Activated CD4-positive, alpha-beta T cell treated with anti-CD3 and anti-CD28 coated beads, Interleukin-2, amount 50 U/mL, for 4 hours (primary cell): ENCODE measurements around the gene MEGF11.

ENCODE experiments used
- DNase-seq, 2 experiments: peaks; one replicate each; pipeline ENCODE4 v3.0.0-alpha.2; 2020

The MEGF11 gene

DNA sequence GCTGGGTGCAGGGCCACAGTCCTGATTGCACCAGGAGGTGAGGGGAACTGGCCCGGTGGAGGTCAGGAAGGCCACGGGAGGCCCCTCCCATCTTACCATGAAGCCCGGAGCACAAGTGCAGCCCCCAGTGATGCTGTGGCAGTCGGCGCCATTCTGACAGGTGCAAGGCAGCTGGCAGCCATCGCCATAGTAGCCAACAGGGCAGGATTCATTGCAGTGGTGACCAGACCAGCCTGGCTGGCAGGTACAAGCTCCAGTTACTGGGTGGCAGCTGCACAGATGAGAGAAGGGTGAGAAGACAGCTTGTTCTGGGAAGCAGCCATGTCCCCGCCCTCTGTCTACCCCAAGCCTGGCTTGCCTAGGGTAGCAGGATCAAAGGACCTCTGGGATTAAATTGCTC, 296.1 kb downstream of the MEGF11 start:
- DNase-seq = no peak

DNA sequence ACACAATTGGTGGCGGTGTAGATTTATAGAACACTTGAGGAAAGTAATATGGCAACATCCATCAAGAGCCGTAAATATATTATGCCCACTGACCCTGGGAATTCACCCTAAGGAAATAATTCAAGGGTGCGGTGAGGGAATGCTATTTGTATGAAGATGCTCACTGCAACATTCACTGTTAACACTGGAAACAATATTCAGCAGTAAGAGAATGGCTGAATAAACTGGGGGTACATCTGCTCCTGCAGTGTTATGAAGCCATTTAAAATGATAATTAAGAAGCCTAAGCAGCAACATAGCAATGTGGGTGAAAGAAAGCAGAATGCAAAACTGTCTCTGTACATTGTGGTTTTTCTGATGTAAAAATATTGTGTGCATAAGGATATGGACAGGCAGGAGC, 296.7 kb downstream of the MEGF11 start:
- DNase-seq = no peak

GRCh38 chr15:65956307-65956706, 297.2 kb downstream of the MEGF11 start:
- no peak for DNase-seq

DNA sequence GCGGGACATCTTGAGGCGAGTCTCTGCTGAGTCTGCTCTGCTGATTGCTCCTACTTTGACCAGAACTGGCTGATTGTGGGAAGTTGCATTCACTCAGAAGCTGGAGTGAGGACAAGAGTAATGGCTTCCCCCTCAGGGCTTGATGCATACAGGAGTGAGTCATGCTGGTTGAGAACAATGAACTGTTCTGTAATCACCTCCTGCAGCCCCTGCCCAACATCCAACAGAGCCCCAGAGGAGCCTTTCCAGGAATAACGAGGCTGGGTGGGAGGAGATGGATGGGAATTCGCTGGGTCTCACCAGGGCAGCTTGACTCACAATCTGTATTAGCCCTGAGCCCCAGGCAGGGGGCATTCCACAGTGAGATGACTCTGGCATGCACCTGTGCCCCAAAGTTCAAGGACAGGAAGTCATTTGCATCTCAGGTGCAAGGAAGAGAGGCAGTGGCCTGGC, 299.2 kb downstream of the MEGF11 start:
- no peak for DNase-seq

DNA sequence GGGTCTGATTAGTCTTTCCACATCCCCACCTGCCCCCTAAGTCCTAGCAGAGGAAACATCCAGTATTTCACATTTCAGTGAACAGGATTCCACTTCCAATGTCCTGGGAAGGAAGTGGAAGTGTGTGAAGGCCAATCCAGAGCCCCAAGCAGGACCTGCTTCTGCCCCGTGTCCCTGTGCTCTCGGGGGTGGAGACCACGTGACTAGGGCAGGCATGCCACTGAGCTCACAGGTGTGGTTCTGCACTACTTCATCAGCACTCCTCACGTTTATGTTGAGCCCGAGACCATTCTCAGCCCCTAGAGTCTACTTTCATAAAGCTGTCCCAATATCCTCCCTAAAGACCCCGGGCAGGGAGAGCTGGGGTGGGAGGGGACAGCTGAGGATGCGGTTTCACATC, 299.9 kb downstream of the MEGF11 start:
- DNase-seq = no peak

DNA sequence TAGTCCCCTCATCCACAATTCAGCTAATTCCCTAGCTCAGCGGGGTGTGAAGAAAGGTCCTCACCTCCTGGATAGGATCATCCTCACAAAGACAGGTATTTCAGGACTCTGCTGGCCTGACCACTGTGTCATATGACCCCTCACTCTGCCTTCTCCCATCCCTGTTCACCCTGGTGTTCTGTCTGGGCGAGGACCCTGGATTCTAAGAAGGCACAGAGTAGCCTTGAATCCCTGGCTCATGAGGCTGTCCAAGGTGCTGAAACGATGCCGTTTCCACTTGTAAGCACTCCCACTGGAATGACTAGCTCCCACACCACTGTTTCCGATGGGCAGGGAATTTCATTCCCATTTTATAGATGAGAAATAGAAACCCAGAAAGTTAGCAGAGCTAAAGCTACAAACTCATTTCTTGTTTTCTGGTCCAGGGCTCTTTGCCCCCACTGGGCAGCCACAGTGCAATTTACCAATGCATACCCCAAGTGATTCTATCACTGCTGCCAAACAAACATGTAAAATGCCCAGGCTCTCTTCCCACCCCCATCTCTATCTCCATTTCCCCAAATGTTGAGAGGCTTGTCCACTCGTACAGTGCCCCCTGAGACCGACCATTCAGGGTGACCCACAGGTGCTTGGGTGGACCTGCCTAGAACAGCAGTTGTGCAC, 301.0 kb downstream of the MEGF11 start:
- no peak for DNase-seq

- no peak for DNase-seq
These were observed 302.5 kb downstream of the MEGF11 start for GRCh38 chr15:65951007-65951406.

GRCh38 chr15:65949491-65949890, 304.1 kb downstream of the MEGF11 start:
- DNase-seq = no peak

- DNase-seq = no peak
These were observed 304.5 kb downstream of the MEGF11 start for GRCh38 chr15:65949011-65949410.

DNA sequence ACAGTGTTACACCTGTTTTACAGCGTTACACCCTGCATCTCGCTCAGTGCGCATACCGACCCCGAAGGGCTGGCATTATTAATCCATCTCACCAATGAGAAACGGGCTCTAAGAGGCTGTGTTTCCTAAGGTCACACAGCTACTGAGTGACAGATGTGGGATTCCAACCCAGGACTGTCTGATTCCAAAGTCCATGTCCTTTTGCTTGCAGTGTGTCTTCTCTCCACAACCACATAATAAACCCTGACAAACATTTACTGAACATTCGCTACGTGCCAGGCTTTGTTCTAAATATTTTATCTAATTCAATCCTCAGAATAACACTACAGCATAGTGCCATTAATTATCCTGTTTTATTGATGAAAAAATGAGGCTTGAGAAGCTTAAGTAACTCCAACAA, 305.2 kb downstream of the MEGF11 start:
- no peak for DNase-seq

DNA sequence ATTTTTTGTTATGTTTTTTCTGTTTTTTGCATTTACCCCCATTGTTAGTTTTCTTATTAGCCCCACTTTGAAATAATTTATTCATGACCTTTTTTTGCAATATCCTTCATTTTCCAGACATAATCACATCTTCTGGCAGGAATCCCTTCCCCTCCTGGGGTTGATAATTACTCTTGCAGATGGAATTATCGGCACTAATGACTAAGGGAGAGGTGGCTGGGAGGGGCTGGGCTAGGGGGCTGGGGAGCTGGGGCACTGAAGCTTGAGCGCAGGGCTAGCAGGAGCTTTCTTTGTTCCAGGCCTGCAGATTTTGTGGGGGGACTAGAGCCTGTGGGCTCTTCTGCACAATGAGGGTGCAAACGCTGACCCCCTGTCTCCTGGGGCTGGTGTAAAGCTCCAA, 306.5 kb downstream of the MEGF11 start:
- no peak for DNase-seq

DNA sequence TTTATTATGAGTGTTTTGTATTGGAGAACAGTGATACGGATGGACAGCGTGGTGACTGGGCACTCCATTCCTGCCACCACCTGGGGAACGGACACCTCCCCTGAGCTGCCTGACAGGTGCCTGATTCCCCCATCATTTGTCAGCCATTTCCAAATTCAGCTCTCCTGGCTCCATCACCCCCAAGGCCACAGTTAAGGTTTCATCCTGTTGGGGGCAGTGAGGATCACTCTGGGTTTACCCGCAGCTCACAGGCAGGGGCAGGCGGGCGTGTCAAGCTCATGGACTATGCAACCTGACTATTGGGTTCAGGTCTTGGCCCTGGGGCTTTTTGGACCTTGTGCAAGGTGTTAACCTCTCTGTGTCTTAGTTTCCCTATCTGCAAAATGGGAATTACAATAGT, 307.9 kb downstream of the MEGF11 start:
- DNase-seq = no peak

DNA sequence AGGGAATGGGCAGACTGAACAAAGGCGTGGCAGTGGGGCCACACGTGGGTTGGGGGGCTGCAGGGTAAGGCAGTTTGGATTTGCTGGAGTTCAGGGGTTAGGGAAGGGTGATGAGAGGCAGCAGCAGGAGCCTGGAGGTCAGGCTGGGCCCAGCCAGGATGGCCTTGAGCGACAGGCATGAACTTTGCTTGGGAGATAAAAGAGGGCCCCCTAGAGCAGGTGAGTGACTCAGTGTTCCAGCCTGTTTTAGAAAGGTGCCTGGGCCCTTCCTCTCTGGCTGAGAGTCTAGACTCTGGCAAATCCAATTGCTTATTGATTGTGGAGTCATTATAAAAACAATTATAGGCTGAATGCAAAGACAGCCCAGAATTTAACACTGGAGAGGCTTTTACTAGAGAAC, 309.1 kb downstream of the MEGF11 start:
- DNase-seq = no peak

- no peak for DNase-seq
These were observed 311.1 kb downstream of the MEGF11 start for GRCh38 chr15:65942436-65942835.

DNA sequence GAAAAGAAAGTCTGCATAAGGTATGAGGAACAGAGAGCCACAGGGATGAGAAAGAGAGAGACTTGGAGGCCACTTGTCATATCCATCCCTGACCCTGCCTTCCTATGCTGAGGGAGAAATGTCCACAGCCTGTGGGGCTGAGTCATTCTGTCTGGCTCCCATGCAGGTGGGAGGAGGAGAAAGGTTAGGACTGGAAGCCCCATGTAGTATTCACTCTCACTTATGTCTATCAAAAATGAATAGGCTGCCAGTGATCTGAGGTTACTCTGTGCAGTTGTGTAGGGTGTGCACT, 313.0 kb downstream of the MEGF11 start:
- no peak for DNase-seq

DNA sequence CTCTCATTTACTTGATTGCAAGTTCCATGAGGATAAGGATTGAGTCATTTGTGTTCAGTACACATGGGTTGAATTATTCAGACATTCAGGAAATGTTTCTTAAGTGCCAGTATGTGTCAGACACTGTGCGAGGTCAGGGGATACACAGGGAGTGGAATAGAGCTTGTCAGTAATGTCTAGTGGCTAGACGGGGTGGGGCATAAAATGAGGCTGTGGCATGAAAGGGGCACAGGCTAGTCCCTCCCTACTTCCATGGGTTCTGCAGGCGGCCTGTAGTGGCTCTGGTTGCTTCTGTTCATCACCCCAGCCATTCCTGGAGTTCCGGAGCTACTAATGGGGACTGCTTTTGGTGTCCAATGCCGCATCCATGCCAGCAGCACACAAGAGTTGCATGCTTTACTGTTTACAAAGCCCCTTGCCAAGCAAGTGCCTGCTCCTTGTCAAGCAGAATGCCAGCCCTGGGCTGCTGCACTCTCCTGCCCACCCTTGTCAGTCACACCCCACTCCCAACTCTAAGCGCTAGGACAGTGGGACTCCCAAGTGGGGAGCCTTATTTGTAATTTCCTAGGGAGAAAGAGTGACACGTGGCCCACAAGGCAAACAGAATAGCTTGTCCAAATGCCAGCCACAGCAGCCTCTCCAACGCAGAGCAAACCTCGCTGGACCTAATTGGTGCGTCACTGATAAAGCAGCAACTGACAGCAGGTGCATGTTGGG, 313.5 kb downstream of the MEGF11 start:
- no peak for DNase-seq

DNA sequence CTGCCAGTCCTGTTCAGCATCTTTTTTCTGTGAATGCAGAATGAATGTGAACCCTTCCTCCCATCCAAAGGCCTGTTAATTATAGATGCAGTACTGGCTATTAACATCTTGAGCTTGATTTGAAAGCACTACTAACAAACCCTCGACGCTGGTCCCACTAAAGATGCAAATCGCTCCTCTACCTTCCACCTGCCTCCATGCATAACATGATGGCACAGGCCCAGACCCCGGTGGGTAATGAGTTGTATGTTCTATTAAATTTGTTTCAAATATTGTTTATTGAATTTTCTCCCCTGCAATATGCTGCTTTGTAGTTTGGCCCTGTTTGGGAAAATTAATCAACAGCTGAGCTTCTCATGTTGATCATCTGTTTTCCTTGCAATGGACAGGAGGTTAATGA, 314.9 kb downstream of the MEGF11 start:
- DNase-seq = no peak

DNA sequence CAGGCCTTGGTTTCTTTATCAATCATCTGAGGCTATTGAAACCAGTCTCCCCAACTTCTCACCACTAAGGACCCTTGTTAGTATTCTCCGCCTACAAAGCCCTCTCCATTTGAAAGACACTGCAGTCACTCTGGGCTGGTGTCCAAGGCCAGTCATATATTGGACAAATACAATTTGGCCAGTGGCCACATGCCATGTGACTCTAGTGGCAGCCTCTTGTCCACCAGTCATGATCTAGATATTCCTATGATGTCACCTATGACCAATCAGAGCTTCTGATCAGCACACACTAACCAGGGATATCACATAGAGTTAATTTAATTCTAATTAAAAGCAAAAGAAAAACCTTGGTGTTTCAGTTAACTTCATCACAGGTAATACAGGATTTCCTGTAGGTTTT, 316.1 kb downstream of the MEGF11 start:
- no peak for DNase-seq

- DNase-seq = no peak
These were observed 316.5 kb downstream of the MEGF11 start for GRCh38 chr15:65937054-65937453.

GRCh38 chr15:65936282-65936681, 317.3 kb downstream of the MEGF11 start:
- no peak for DNase-seq

DNA sequence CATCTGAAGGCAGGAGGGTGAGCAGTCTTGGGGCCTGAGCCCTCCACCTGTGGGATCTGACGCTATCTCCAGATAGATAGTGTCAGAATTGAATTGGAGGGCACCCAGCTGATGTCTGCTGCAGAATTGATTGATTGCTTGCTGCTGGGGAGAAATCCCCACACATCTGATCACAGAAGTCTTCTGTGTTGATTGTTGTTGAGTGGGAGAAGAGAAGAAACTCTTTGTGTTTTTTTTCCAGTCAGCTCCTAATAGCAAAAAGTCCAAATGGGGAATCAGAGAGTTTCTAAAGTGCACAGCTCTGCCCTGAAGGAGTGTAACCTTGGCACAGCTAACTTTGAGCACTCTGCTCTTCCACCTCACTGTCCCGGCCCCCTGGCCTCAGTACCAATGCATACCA, 318.2 kb downstream of the MEGF11 start:
- no peak for DNase-seq

GRCh38 chr15:65931221-65931620, 322.3 kb downstream of the MEGF11 start:
- no peak for DNase-seq

- DNase-seq = no peak
These were observed 323.4 kb downstream of the MEGF11 start for GRCh38 chr15:65930134-65930533.

GRCh38 chr15:65929573-65929972, 324.0 kb downstream of the MEGF11 start:
- no peak for DNase-seq

GRCh38 chr15:65927545-65927944, 326.0 kb downstream of the MEGF11 start:
- no peak for DNase-seq
